ENCODE data around the gene FGF22.
A peak's percentile ranks its signal among the peaks of the same experiment; 100 is the strongest.

FGF22 gene

GRCh38 chr19:610071-610800, 29.4 kb upstream of the FGF22 start:
- H3K36me3 ChIP-seq, result no peaks in the 10 kb centered on the region
- no peaks in the 10 kb centered on the region for H3K9me3 ChIP-seq
- TF ChIP-seq CTCF (IDR thresholded peaks at IDR 0.05), result no peak
- intact Hi-C loops (cut with DNase I; ENCODE audit: low total_unique reads), result no loop called here
- no peak for DNase-seq
- no peak overlapping the region for H3K27ac ChIP-seq
- H3K4me1 ChIP-seq, result peaks cover 0 to 6% (median 0%) of the 10 kb centered on the region in 4 donors
- H3K4me3 ChIP-seq, result peak overlapping the region in 1 of 2 donors; percentile 9
- H3K27me3 ChIP-seq, result peaks cover 0 to 24% of the 10 kb centered on the region in 2 donors

GRCh38 chr19:610801-611480, 28.7 kb upstream of the FGF22 start:
- Histone ChIP-seq H3K4me1 (peaks cover 0 to 6% (median 0%) of the 10 kb centered on the region in 4 donors), H3K4me3 (peak overlapping the region in 1 of 2 donors; percentile 9), H3K9me3 (no peaks in the 10 kb centered on the region), H3K27me3 (peaks cover 0 to 24% of the 10 kb centered on the region in 2 donors), H3K36me3 (no peaks in the 10 kb centered on the region), H3K27ac (no peak overlapping the region)
- no peak for DNase-seq
- no peak for TF ChIP-seq CTCF (IDR thresholded peaks at IDR 0.05)
- intact Hi-C loops (cut with DNase I; ENCODE audit: low total_unique reads), result no loop called here

GRCh38 chr19:611481-611868, 28.2 kb upstream of the FGF22 start:
- Histone ChIP-seq H3K9me3 (no peaks in the 10 kb centered on the region), H3K27me3 (peaks cover 0 to 26% of the 10 kb centered on the region in 2 donors), H3K4me3 (no peak overlapping the region), H3K27ac (no peak overlapping the region), H3K4me1 (peaks cover 0 to 10% (median 2%) of the 10 kb centered on the region in 4 donors), H3K36me3 (no peaks in the 10 kb centered on the region)
- no peak for DNase-seq
- TF ChIP-seq CTCF (IDR thresholded peaks at IDR 0.05), result no peak
- intact Hi-C loops (cut with DNase I; ENCODE audit: low total_unique reads), result no loop called here

- peaks cover 0 to 35% of the 10 kb centered on the region in 2 donors for H3K27me3 ChIP-seq
- H3K27ac ChIP-seq, result no peak overlapping the region
- no peak overlapping the region for H3K4me3 ChIP-seq
- H3K4me1 ChIP-seq, result peaks cover 0 to 13% (median 4%) of the 10 kb centered on the region in 4 donors
- no peaks in the 10 kb centered on the region for H3K9me3 ChIP-seq
- intact Hi-C loops (cut with DNase I; ENCODE audit: low total_unique reads), result no loop called here
- H3K36me3 ChIP-seq, result peaks cover 10 to 13% (median 12%) of the 10 kb centered on the region in 3 donors
- DNase-seq, result no peak
- TF ChIP-seq CTCF (IDR thresholded peaks at IDR 0.05), result no peak
Measured at GRCh38 chr19:612941-613340, 26.7 kb upstream of the FGF22 start.

GRCh38 chr19:613732-614567, 25.7 kb upstream of the FGF22 start:
- peaks cover 0 to 13% (median 4%) of the 10 kb centered on the region in 4 donors for H3K4me1 ChIP-seq
- TF ChIP-seq CTCF (IDR thresholded peaks at IDR 0.05), result no peak
- intact Hi-C loops (cut with DNase I; ENCODE audit: low total_unique reads), result no loop called here
- H3K27me3 ChIP-seq, result peaks cover 0 to 34% of the 10 kb centered on the region in 2 donors
- peaks cover 20 to 23% (median 22%) of the 10 kb centered on the region in 3 donors for H3K36me3 ChIP-seq
- no peak overlapping the region for H3K4me3 ChIP-seq
- no peaks in the 10 kb centered on the region for H3K9me3 ChIP-seq
- no peak overlapping the region for H3K27ac ChIP-seq
- DNase-seq, result no peak

Measured in tibial artery (tissue), 4 donors.